Peyer's patch (tissue), 4 donors: Measurements from ENCODE around the gene ZNF816. TPM values are rescaled to one million over a fixed set of nuclear protein-coding genes. Genes with fewer than 3 reads are reported as not detected.

Source experiments
- DNase-seq, 3 donors: peaks; one replicate each; pipeline ENCODE4 v3.0.0-alpha.2; 2017 to 2019
- H3K27ac ChIP-seq, 4 donors: fragments of 200-600 bp; sonication (generic); one replicate each; pipeline ENCODE4 v1.5.1; 2016 to 2019
- H3K27me3 ChIP-seq, 2 donors: fragments of 200-600 bp; sonication (generic); one replicate each; pipeline ENCODE4 v1.5.1; 2019
- H3K36me3 ChIP-seq, 3 donors: fragments of 200-600 bp; sonication (generic); one replicate each; pipeline ENCODE4 v1.5.1; 2016 to 2019
- H3K4me1 ChIP-seq, 4 donors: fragments of 200-600 bp; sonication (generic); one replicate each; pipeline ENCODE4 v1.5.1; 2016 to 2019
- H3K4me3 ChIP-seq, 4 donors: fragments of 200-600 bp; sonication (generic); 1 replicate in 3 of 4; 2 replicates in 1 of 4; pipeline ENCODE4 v1.5.1; 2016 to 2019; ENCODE audit warnings: mild to moderate bottlenecking in 1 of 4
- H3K9me3 ChIP-seq, 4 donors: fragments of 200-600 bp; sonication (generic); one replicate each; pipeline ENCODE4 v1.5.1; 2016 to 2019; ENCODE audit warnings: mild to moderate bottlenecking in 1 of 4
- CTCF ChIP-seq, 6 experiments: fragments of 450-650 bp in 4 of 6; fragments of 200-600 bp in 2 of 6; sonication (generic) in 1 of 6; IDR thresholded peaks; one replicate each; pipeline ENCODE4 v1.5.1; 2017 to 2019; ENCODE audit warnings: antibody characterized with exemption in 6 of 6, mild to moderate bottlenecking in 3 of 6, moderate library complexity in 1 of 6
- POLR2A ChIP-seq, 2 donors: fragments of 450-650 bp; IDR thresholded peaks; one replicate each; pipeline ENCODE4 v1.5.1; 2017; ENCODE audit warnings: antibody characterized with exemption in 2 of 2, mild to moderate bottlenecking in 2 of 2, moderate library complexity in 2 of 2
- total RNA-seq, 4 donors: library from RNA; depleted of rRNA; stranded (reverse); fragments of >200 nt; gene quantifications; one replicate each; pipeline ENCODE4 v1.1.0, GENCODE V29; 2016

The ZNF816 gene
- total RNA-seq, 4 donors from 2014 or later, result 6.1 to 17.4 (median 11.4) TPM

- Histone ChIP-seq H3K27ac (no peak overlapping the region), H3K4me3 (no peak overlapping the region), H3K36me3 (no peaks in the 10 kb centered on the region), H3K4me1 (no peaks in the 10 kb centered on the region), H3K9me3 (no peaks in the 10 kb centered on the region), H3K27me3 (no peaks in the 10 kb centered on the region)
- TF ChIP-seq CTCF (IDR thresholded peaks at IDR 0.05) (no peak), POLR2A (IDR thresholded peaks at IDR 0.05) (no peak)
- no peak for DNase-seq
These were observed 44.5 kb upstream of the ZNF816 start for GRCh38 chr19:53007200-53007599.

- no peaks in the 10 kb centered on the region for H3K9me3 ChIP-seq
- no peaks in the 10 kb centered on the region for H3K4me1 ChIP-seq
- no peak overlapping the region for H3K27ac ChIP-seq
- no peaks in the 10 kb centered on the region for H3K27me3 ChIP-seq
- DNase-seq, result no peak
- H3K36me3 ChIP-seq, result no peaks in the 10 kb centered on the region
- TF ChIP-seq CTCF (IDR thresholded peaks at IDR 0.05) (no peak), POLR2A (IDR thresholded peaks at IDR 0.05) (no peak)
- no peak overlapping the region for H3K4me3 ChIP-seq
These were observed 41.6 kb upstream of the ZNF816 start for GRCh38 chr19:53004242-53004641.

- no peaks in the 10 kb centered on the region for H3K27me3 ChIP-seq
- no peak overlapping the region for H3K27ac ChIP-seq
- H3K36me3 ChIP-seq, result no peaks in the 10 kb centered on the region
- TF ChIP-seq POLR2A (IDR thresholded peaks at IDR 0.05) (no peak), CTCF (IDR thresholded peaks at IDR 0.05) (no peak)
- H3K4me1 ChIP-seq, result no peaks in the 10 kb centered on the region
- DNase-seq, result no peak
- H3K9me3 ChIP-seq, result no peaks in the 10 kb centered on the region
- no peak overlapping the region for H3K4me3 ChIP-seq
These were observed 39.8 kb upstream of the ZNF816 start for GRCh38 chr19:53002479-53002878.

- TF ChIP-seq POLR2A (IDR thresholded peaks at IDR 0.05) (no peak), CTCF (IDR thresholded peaks at IDR 0.05) (no peak)
- Histone ChIP-seq H3K4me1 (peaks cover 0 to 1% (median 0%) of the 10 kb centered on the region in 4 donors), H3K27ac (no peak overlapping the region), H3K36me3 (no peaks in the 10 kb centered on the region), H3K9me3 (peaks cover 0 to under 1% (median 0%) of the 10 kb centered on the region in 4 donors), H3K4me3 (no peak overlapping the region), H3K27me3 (no peaks in the 10 kb centered on the region)
- DNase-seq, result no peak
These were observed 35.3 kb upstream of the ZNF816 start for GRCh38 chr19:52997975-52998374.

- Histone ChIP-seq H3K9me3 (peaks cover 0 to 4% (median 0%) of the 10 kb centered on the region in 4 donors), H3K4me3 (no peak overlapping the region), H3K36me3 (no peaks in the 10 kb centered on the region), H3K27me3 (no peaks in the 10 kb centered on the region), H3K4me1 (peaks cover 0 to 8% (median 0%) of the 10 kb centered on the region in 4 donors), H3K27ac (no peak overlapping the region)
- no peak for DNase-seq
- TF ChIP-seq POLR2A (IDR thresholded peaks at IDR 0.05), result no peak
- TF ChIP-seq CTCF (IDR thresholded peaks at IDR 0.05), result no peak
These were observed 33.0 kb upstream of the ZNF816 start for GRCh38 chr19:52995711-52996110.
